ENCODE results near the gene TBC1D16. TPM values are rescaled to one million over a fixed set of nuclear protein-coding genes. Genes with fewer than 3 reads are reported as not detected.

TBC1D16 gene
- total RNA-seq, 1 experiment from 2014 or later = 21.1 TPM

DNA sequence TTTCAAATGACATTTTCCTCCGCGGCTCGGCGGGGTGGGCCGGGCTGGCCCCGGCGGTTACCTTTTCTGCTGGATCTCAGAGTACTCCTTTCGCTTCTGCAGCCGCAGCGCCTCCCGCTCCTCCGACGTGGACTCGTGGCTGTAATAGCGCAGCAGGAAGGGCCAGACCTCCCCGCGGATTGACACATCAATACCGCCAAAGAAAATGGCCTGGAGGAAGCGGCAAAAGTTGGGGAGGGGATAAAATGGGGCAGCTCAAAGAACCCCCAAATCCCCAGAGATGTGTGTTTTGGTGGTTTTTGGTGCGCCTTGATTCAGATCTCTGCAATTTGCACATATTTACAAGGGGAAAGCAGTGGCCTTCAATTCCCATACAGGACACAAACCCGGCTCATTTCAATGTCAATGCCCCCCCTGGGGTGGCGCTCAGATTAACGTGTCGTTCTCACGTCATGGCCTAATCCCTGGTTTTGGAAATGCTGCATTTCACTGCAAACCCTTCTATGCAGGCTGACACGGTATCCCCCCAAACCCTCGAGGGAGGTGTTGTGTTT lies 85.9 kb downstream of the TBC1D16 start:
- BruUV-seq (replicated peaks) = no TSS peak
- POLR2A ChIA-PET = interaction anchor here (0.5 to 1.2 kb wide), 3 partner anchors 13 to 110 kb away, joined by 3 read pairs; no protein-coding TSS in a partner anchor
- Mint-ChIP-seq H3K36me3 (ENCODE audit: insufficient read depth, unreplicated experiment) (peaks cover 7% of the 10 kb centered on the region), H3K27ac (ENCODE audit: low read depth, unreplicated experiment) (no peak overlapping the region), H3K4me1 (ENCODE audit: insufficient read depth, unreplicated experiment) (peaks cover 15% of the 10 kb centered on the region), H3K4me3 (ENCODE audit: unreplicated experiment) (no peak overlapping the region), H3K9me3 (ENCODE audit: unreplicated experiment) (no peaks in the 10 kb centered on the region), H3K27me3 (ENCODE audit: insufficient read depth, unreplicated experiment) (no peaks in the 10 kb centered on the region)
- no peak for DNase-seq (ENCODE audit: unreplicated experiment)
- CTCF ChIA-PET = no interaction called here
- intact Hi-C loops (cut with micrococcal nuclease) = loop anchor here (5.0 kb wide), 1 partner anchor 43 kb away; no protein-coding TSS in a partner anchor
- TF ChIP-seq, protein P1, sequence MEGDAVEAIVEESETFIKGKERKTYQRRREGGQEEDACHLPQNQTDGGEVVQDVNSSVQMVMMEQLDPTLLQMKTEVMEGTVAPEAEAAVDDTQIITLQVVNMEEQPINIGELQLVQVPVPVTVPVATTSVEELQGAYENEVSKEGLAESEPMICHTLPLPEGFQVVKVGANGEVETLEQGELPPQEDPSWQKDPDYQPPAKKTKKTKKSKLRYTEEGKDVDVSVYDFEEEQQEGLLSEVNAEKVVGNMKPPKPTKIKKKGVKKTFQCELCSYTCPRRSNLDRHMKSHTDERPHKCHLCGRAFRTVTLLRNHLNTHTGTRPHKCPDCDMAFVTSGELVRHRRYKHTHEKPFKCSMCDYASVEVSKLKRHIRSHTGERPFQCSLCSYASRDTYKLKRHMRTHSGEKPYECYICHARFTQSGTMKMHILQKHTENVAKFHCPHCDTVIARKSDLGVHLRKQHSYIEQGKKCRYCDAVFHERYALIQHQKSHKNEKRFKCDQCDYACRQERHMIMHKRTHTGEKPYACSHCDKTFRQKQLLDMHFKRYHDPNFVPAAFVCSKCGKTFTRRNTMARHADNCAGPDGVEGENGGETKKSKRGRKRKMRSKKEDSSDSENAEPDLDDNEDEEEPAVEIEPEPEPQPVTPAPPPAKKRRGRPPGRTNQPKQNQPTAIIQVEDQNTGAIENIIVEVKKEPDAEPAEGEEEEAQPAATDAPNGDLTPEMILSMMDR (IDR thresholded peaks at IDR 0.05; ENCODE audit: unreplicated experiment) = no peak

DNA sequence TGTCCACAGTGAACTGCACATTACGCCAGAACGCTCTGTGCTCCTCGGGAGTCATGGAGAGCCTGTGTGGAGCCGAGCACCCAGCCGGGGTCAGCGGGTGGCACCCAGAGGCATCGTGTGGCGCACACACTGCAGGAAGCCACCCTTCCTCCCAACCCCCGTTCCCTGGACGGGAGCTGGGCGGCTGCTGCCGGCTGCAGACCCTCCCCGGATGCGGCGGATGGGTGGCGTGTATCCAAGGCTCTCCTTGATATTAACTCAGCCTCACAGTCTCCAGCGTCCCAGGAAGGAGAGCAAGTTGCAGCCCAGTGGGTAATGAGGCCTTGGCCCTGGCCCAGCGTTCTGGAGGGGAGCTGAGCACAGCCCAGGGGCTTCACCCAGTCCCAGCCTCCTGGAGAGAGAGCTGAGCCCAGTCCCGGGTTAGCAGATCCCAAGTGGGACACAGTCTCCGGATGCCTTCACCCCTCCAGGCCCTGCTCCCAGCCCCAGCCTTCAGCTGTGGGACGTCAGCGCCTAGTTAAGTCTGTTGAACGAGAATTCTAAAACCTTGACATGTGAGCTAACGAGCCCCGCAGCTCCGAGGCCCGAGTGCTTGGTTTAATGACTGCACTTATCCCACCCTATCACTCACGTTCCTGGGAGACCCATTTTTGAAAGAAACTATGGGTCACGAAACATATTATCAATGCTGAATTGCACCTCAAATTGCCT lies 86.6 kb downstream of the TBC1D16 start:
- no TSS peak for BruUV-seq (replicated peaks)
- peaks cover 12% of the 10 kb centered on the region for H3K36me3 Mint-ChIP-seq (ENCODE audit: insufficient read depth, unreplicated experiment)
- no peak for DNase-seq (ENCODE audit: unreplicated experiment)
- H3K9me3 Mint-ChIP-seq (ENCODE audit: unreplicated experiment) = no peaks in the 10 kb centered on the region
- no peak overlapping the region for H3K4me3 Mint-ChIP-seq (ENCODE audit: unreplicated experiment)
- H3K27ac Mint-ChIP-seq (ENCODE audit: low read depth, unreplicated experiment) = no peak overlapping the region
- no peaks in the 10 kb centered on the region for H3K27me3 Mint-ChIP-seq (ENCODE audit: insufficient read depth, unreplicated experiment)
- ChIA-PET POLR2A (interaction anchor here (0.5 to 2.9 kb wide), 6 partner anchors 13 to 110 kb away, joined by 3 to 10 read pairs (median 4); no protein-coding TSS in a partner anchor), CTCF (interaction anchor here (0.7 kb wide), 1 partner anchor 46 kb away, joined by 5 read pairs; no protein-coding TSS in a partner anchor)
- peaks cover 20% of the 10 kb centered on the region for H3K4me1 Mint-ChIP-seq (ENCODE audit: insufficient read depth, unreplicated experiment)
- TF ChIP-seq, protein P1 (IDR thresholded peaks at IDR 0.05; ENCODE audit: unreplicated experiment) = no peak
- intact Hi-C loops (cut with micrococcal nuclease) = loop anchor here (5.0 kb wide), 1 partner anchor 43 kb away; no protein-coding TSS in a partner anchor

DNA sequence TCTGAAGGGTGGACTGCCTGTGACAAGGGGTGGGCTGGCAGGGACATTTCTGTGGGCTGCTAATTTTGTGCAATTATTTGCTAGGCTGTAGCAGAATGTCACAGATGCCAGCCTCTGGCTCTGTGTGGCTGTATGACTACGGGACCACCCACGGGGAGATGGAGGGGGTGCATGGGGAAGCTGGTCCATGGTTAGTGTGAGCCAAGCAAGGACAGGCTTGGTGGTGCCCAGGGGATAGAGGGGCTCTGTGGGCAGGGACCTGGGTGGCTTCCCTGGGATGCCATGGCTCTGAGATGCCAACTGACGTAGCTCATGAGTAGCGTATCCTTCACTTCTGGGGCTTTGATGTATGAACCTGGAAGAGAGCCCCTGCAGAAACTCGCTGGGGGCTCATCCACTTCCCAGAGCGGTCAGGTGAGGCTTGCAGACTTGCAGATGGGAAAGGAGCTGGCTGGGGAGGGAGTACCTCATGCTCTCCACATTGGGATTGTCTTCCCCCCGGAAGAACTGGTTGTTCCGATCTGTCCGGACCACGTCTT lies 87.2 kb downstream of the TBC1D16 start:
- CTCF ChIA-PET = interaction anchor here (0.6 to 0.7 kb wide), 2 partner anchors 47 to 337 kb away, joined by 4 to 5 read pairs; no protein-coding TSS in a partner anchor
- Mint-ChIP-seq H3K9me3 (ENCODE audit: unreplicated experiment) (no peaks in the 10 kb centered on the region), H3K4me3 (ENCODE audit: unreplicated experiment) (no peak overlapping the region), H3K27me3 (ENCODE audit: insufficient read depth, unreplicated experiment) (no peaks in the 10 kb centered on the region), H3K27ac (ENCODE audit: low read depth, unreplicated experiment) (no peak overlapping the region), H3K4me1 (ENCODE audit: insufficient read depth, unreplicated experiment) (peaks cover 22% of the 10 kb centered on the region), H3K36me3 (ENCODE audit: insufficient read depth, unreplicated experiment) (peaks cover 15% of the 10 kb centered on the region)
- no TSS peak for BruUV-seq (replicated peaks)
- DNase-seq (ENCODE audit: unreplicated experiment) = no peak
- TF ChIP-seq, protein P1 (IDR thresholded peaks at IDR 0.05; ENCODE audit: unreplicated experiment) = no peak
- POLR2A ChIA-PET = interaction anchor here (0.9 to 2.9 kb wide), 6 partner anchors 13 to 112 kb away, joined by 3 to 16 read pairs (median 8); no protein-coding TSS in a partner anchor
- intact Hi-C loops (cut with micrococcal nuclease) = loop anchor here (5.0 kb wide), 1 partner anchor 44 kb away; no protein-coding TSS in a partner anchor
